OCI-M1 (cell line): ENCODE data around the gene SF3B5.

Source experiments
- DNase-seq: peaks from one replicate; lab custom pipeline; 2025; lab: John Stamatoyannopoulos, UW

Gene SF3B5

GRCh38 chr6:144104898-144105487, 9.6 kb upstream of the SF3B5 start:
- peak; percentile 92 for DNase-seq

GRCh38 chr6:144104488-144104887, 9.1 kb upstream of the SF3B5 start:
- no peak for DNase-seq

- DNase-seq, result no peak
Observed at GRCh38 chr6:144103026-144103563, 7.7 kb upstream of the SF3B5 start.

GRCh38 chr6:144098993-144099392, 3.6 kb upstream of the SF3B5 start:
- DNase-seq, result no peak

GRCh38 chr6:144094731-144095133, 641 bp downstream of the SF3B5 start:
- DNase-seq, result no peak

- DNase-seq, result no peak
Observed at GRCh38 chr6:144093658-144094057, 1.7 kb downstream of the SF3B5 start.

- no peak for DNase-seq
Observed at GRCh38 chr6:144093236-144093635, 2.1 kb downstream of the SF3B5 start.

- DNase-seq, result peak; percentile 60
Observed at GRCh38 chr6:144090384-144090783, 5.0 kb downstream of the SF3B5 start.

- peak; percentile 88 for DNase-seq
Observed at GRCh38 chr6:144087789-144088426, 7.5 kb downstream of the SF3B5 start.

- DNase-seq, result no peak
Observed at GRCh38 chr6:144086959-144087358, 8.4 kb downstream of the SF3B5 start.

GRCh38 chr6:144083172-144083571, 12.2 kb downstream of the SF3B5 start:
- no peak for DNase-seq

GRCh38 chr6:144082412-144082811, 13.0 kb downstream of the SF3B5 start:
- peak; percentile 49 for DNase-seq

GRCh38 chr6:144077871-144078270, 17.5 kb downstream of the SF3B5 start:
- peak; percentile 81 for DNase-seq

- DNase-seq, result peak; percentile 58
Observed at GRCh38 chr6:144075875-144076274, 19.5 kb downstream of the SF3B5 start.

- DNase-seq, result no peak
Observed at GRCh38 chr6:144075187-144075586, 20.2 kb downstream of the SF3B5 start.

- DNase-seq, result no peak
Observed at GRCh38 chr6:144073024-144073423, 22.3 kb downstream of the SF3B5 start.

- no peak for DNase-seq
Observed at GRCh38 chr6:144069506-144069905, 25.9 kb downstream of the SF3B5 start.

GRCh38 chr6:144068794-144069193, 26.6 kb downstream of the SF3B5 start:
- DNase-seq, result no peak

GRCh38 chr6:144066741-144067484, 28.5 kb downstream of the SF3B5 start:
- peak; percentile 42 for DNase-seq

- no peak for DNase-seq
Observed at GRCh38 chr6:144066255-144066654, 29.1 kb downstream of the SF3B5 start.

GRCh38 chr6:144065213-144065660, 30.1 kb downstream of the SF3B5 start:
- no peak for DNase-seq

GRCh38 chr6:144064402-144065212, 30.8 kb downstream of the SF3B5 start:
- peak; percentile 72 for DNase-seq
